Measurements from ENCODE around the gene KIF5C.

Gene KIF5C

GRCh38 chr2:148926981-148927401 is 52.0 kb downstream of the KIF5C start:
- DNase-seq: no peak

- peak; percentile 54 for DNase-seq
These were observed 53.4 kb downstream of the KIF5C start for GRCh38 chr2:148928395-148928794.

- DNase-seq: peak; percentile 23
These were observed 55.2 kb downstream of the KIF5C start for GRCh38 chr2:148930046-148930775.

GRCh38 chr2:148932536-148932935 is 57.5 kb downstream of the KIF5C start:
- DNase-seq: no peak

GRCh38 chr2:148933456-148933855 is 58.4 kb downstream of the KIF5C start:
- no peak for DNase-seq

- DNase-seq: no peak
These were observed 60.8 kb downstream of the KIF5C start for GRCh38 chr2:148935791-148936190.

- no peak for DNase-seq
These were observed 61.9 kb downstream of the KIF5C start for GRCh38 chr2:148936857-148937450.

GRCh38 chr2:148939271-148939670 is 64.2 kb downstream of the KIF5C start:
- no peak for DNase-seq

GRCh38 chr2:148943097-148943496 is 68.1 kb downstream of the KIF5C start:
- DNase-seq: no peak

- no peak for DNase-seq
These were observed 69.5 kb downstream of the KIF5C start for GRCh38 chr2:148944536-148944935.

GRCh38 chr2:148947299-148947698 is 72.3 kb downstream of the KIF5C start:
- DNase-seq: no peak

- DNase-seq: no peak
These were observed 73.8 kb downstream of the KIF5C start for GRCh38 chr2:148948868-148949267.

- no peak for DNase-seq
These were observed 74.3 kb downstream of the KIF5C start for GRCh38 chr2:148949348-148949747.

GRCh38 chr2:148952621-148953020 is 77.6 kb downstream of the KIF5C start:
- no peak for DNase-seq

GRCh38 chr2:148953426-148953825 is 78.4 kb downstream of the KIF5C start:
- no peak for DNase-seq

- DNase-seq: no peak
These were observed 79.5 kb downstream of the KIF5C start for GRCh38 chr2:148954536-148954935.

GRCh38 chr2:148955798-148956197 is 80.8 kb downstream of the KIF5C start:
- no peak for DNase-seq

GRCh38 chr2:148957023-148957422 is 82.0 kb downstream of the KIF5C start:
- DNase-seq: no peak

- no peak for DNase-seq
These were observed 84.7 kb downstream of the KIF5C start for GRCh38 chr2:148959745-148960144.

- no peak for DNase-seq
These were observed 85.5 kb downstream of the KIF5C start for GRCh38 chr2:148960483-148960882.

- DNase-seq: no peak
These were observed 88.4 kb downstream of the KIF5C start for GRCh38 chr2:148963461-148963860.

- DNase-seq: peak; percentile 83
These were observed 90.8 kb downstream of the KIF5C start for GRCh38 chr2:148965623-148966437.

GRCh38 chr2:148966438-148966758 is 91.4 kb downstream of the KIF5C start:
- peak; percentile 21 for DNase-seq

- no peak for DNase-seq
These were observed 92.0 kb downstream of the KIF5C start for GRCh38 chr2:148967056-148967455.
